SU-DHL-6 (cell line): ENCODE measurements around the gene B3GNT8.

Experiments used
- H2AFZ ChIP-seq: fragments of 200-600 bp; sonication (generic); 2 replicates; pipeline ENCODE4 v1.6.1; 2014; ENCODE audit warnings: low read depth, mild to moderate bottlenecking, moderate library complexity, mixed read lengths, antibody characterized with exemption, low read length; ENCODE audit not compliant: severe bottlenecking
- H3F3A ChIP-seq: fragments of 200-600 bp; shearing (Covaris generic); 2 replicates; pipeline ENCODE4 v1.6.0; 2016; ENCODE audit warnings: antibody characterized with exemption, mild to moderate bottlenecking; ENCODE audit not compliant: insufficient read depth
- H3K27ac ChIP-seq: fragments of 200-600 bp; sonication (generic); 2 replicates; pipeline ENCODE4 v1.5.1; 2016; ENCODE audit warnings: low read depth, mild to moderate bottlenecking, low read length, moderate library complexity, mixed read lengths
- H3K27me3 ChIP-seq: fragments of 200-600 bp; sonication (generic), shearing (Covaris generic); 2 replicates; pipeline ENCODE4 v1.6.0; 2014; ENCODE audit warnings: mild to moderate bottlenecking, low read length
- H3K36me3 ChIP-seq: fragments of 200-600 bp; sonication (generic); 2 replicates; pipeline ENCODE4 v1.6.1; 2014; ENCODE audit warnings: mild to moderate bottlenecking, low read length, mixed read lengths
- H3K4me2 ChIP-seq: fragments of 300-600, 200-600 bp; shearing (Covaris generic), sonication (generic); 2 replicates; pipeline ENCODE4 v1.6.0; 2014; ENCODE audit warnings: low read length, low read depth, mild to moderate bottlenecking; ENCODE audit not compliant: poor library complexity, severe bottlenecking
- H3K4me3 ChIP-seq: fragments of 200-600 bp; sonication (generic); 2 replicates; pipeline ENCODE4 v1.5.1; 2014; ENCODE audit warnings: antibody characterized with exemption, low read length, mild to moderate bottlenecking, mixed read lengths; ENCODE audit not compliant: insufficient read depth, poor library complexity, severe bottlenecking
- H3K79me2 ChIP-seq: fragments of 200-600 bp; sonication (generic); 2 replicates; pipeline ENCODE4 v1.6.1; 2014; ENCODE audit warnings: mild to moderate bottlenecking, low read length, moderate library complexity; ENCODE audit not compliant: insufficient read depth
- H3K9ac ChIP-seq: fragments of 200-600 bp; sonication (generic); 2 replicates; pipeline ENCODE4 v1.7.0; 2014; ENCODE audit warnings: mild to moderate bottlenecking, low read length
- H3K9me2 ChIP-seq: fragments of 200-600 bp; sonication (generic); replicated peaks from 2 replicates; pipeline ENCODE4 v1.6.1; 2014; ENCODE audit warnings: low read length; ENCODE audit not compliant: insufficient read depth
- H3K9me3 ChIP-seq: fragments of 200-600 bp; sonication (generic); 2 replicates; pipeline ENCODE4 v1.6.1; 2014; ENCODE audit warnings: low read length, mixed read lengths; ENCODE audit not compliant: insufficient read depth
- H4K20me1 ChIP-seq: fragments of 200-600 bp; sonication (generic); 2 replicates; pipeline ENCODE4 v1.6.1; 2014; ENCODE audit warnings: low read depth, mild to moderate bottlenecking, antibody characterized with exemption, low read length, moderate library complexity, mixed read lengths
- CTCF ChIP-seq: fragments of 200-600 bp; sonication (generic); IDR thresholded peaks from one replicate; pipeline ENCODE4 v1.5.1; 2017; ENCODE audit warnings: antibody characterized with exemption, mild to moderate bottlenecking, low read length, moderate library complexity; ENCODE audit not compliant: insufficient read depth, poor library complexity, severe bottlenecking
- EZH2phosphoT487 ChIP-seq: fragments of 200-600 bp; sonication (generic), shearing (Covaris generic); conservative IDR thresholded peaks from 2 replicates; pipeline ENCODE4 v1.6.1; 2018; ENCODE audit warnings: mild to moderate bottlenecking, antibody characterized with exemption, low read length, moderate library complexity, mixed read lengths

B3GNT8 gene

GRCh38 chr19:41430922-41431321 is 3.7 kb upstream of the B3GNT8 start:
- no peak overlapping the region for H3K4me2 ChIP-seq
- no peak overlapping the region for H3K27ac ChIP-seq
- no peaks in the 10 kb centered on the region for H4K20me1 ChIP-seq
- no peak for TF ChIP-seq CTCF
- TF ChIP-seq EZH2phosphoT487: no peak
- H3K79me2 ChIP-seq: no peaks in the 10 kb centered on the region
- no peak overlapping the region for H2AFZ ChIP-seq
- H3F3A ChIP-seq: no peaks in the 10 kb centered on the region
- H3K36me3 ChIP-seq: no peaks in the 10 kb centered on the region; the same call in 1 of the 2 replicates
- no peak overlapping the region for H3K9ac ChIP-seq
- H3K27me3 ChIP-seq: no peaks in the 10 kb centered on the region
- no peaks in the 10 kb centered on the region for H3K9me3 ChIP-seq
- no peak overlapping the region for H3K4me3 ChIP-seq
- H3K9me2 ChIP-seq: no peaks in the 10 kb centered on the region

- Histone ChIP-seq H4K20me1 (no peaks in the 10 kb centered on the region), H3K9ac (no peak overlapping the region), H3K27ac (no peak overlapping the region), H3K9me2 (no peaks in the 10 kb centered on the region), H3K9me3 (no peaks in the 10 kb centered on the region), H3K79me2 (no peaks in the 10 kb centered on the region), H3K27me3 (no peaks in the 10 kb centered on the region), H2AFZ (no peak overlapping the region), H3K4me2 (no peak overlapping the region), H3K36me3 (no peaks in the 10 kb centered on the region), H3F3A (no peaks in the 10 kb centered on the region), H3K4me3 (no peak overlapping the region)
- TF ChIP-seq CTCF: no peak
- TF ChIP-seq EZH2phosphoT487: no peak
Observed at GRCh38 chr19:41428481-41428859, 1.3 kb upstream of the B3GNT8 start.

- H3K9me3 ChIP-seq: no peaks in the 10 kb centered on the region
- H3K27ac ChIP-seq: no peak overlapping the region
- H3K4me2 ChIP-seq: no peak overlapping the region
- H3F3A ChIP-seq: no peaks in the 10 kb centered on the region
- no peaks in the 10 kb centered on the region for H3K9me2 ChIP-seq
- H3K36me3 ChIP-seq: no peaks in the 10 kb centered on the region
- H4K20me1 ChIP-seq: no peaks in the 10 kb centered on the region
- no peak overlapping the region for H3K4me3 ChIP-seq
- no peaks in the 10 kb centered on the region for H3K27me3 ChIP-seq
- TF ChIP-seq EZH2phosphoT487 (no peak), CTCF (no peak)
- H2AFZ ChIP-seq: no peak overlapping the region
- H3K9ac ChIP-seq: no peak overlapping the region
- H3K79me2 ChIP-seq: no peaks in the 10 kb centered on the region
Observed at GRCh38 chr19:41427647-41428480, 690 bp upstream of the B3GNT8 start.
